Suppressor macrophage treated with lipopolysaccharide for 4 hours (primary cell): Measurements from ENCODE around the gene ADAMTS7.
"Not testable (repeated sequence)": the region's sequence is repeated elsewhere in the genome, so short reads cannot be mapped to it uniquely, and the experiment has no call there.

Source experiments
- DNase-seq: peaks from one replicate; pipeline ENCODE4 v3.0.0-alpha.2; 2020

ADAMTS7 gene

GRCh38 chr15:78777953-78778345, 33.3 kb downstream of the ADAMTS7 start:
- DNase-seq = not testable (repeated sequence)

DNA sequence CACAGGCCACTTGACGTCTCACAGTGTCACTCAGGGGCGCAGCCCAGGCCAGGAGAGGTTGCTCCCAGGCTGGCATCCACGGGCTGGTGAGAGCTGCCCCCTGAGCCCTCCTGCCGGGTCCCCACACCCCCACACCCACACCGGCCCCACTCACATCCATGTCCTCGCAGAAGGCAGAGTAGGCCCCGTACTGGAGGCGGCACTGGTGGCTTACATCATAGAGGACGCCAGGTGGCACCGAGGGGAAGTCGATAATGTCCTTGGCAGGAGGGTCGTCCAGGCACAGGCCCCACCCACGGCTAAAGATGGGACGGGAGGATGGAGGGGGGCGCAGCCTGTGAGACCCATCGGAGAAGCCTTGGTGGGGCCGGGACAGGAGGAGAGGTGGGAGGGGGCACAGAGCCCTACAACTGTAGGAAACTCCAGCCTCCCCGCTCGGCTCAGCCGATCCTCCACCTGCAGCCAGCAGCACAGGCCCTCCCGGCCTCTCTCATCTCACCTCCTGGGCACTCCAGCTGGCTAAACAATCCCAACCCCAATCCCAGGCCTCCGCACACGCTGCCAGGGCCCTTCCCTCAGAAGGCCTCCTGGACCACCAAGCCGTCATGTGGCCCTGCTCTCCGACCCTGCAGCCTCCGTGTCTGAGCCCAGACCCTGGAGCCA, 33.8 kb downstream of the ADAMTS7 start:
- DNase-seq = not testable (repeated sequence)

- not testable (repeated sequence) for DNase-seq
These were observed 35.0 kb downstream of the ADAMTS7 start for GRCh38 chr15:78776046-78776925.

GRCh38 chr15:78775472-78775871, 35.8 kb downstream of the ADAMTS7 start:
- DNase-seq = no peak

GRCh38 chr15:78774451-78774990, 36.7 kb downstream of the ADAMTS7 start:
- not testable (repeated sequence) for DNase-seq

DNA sequence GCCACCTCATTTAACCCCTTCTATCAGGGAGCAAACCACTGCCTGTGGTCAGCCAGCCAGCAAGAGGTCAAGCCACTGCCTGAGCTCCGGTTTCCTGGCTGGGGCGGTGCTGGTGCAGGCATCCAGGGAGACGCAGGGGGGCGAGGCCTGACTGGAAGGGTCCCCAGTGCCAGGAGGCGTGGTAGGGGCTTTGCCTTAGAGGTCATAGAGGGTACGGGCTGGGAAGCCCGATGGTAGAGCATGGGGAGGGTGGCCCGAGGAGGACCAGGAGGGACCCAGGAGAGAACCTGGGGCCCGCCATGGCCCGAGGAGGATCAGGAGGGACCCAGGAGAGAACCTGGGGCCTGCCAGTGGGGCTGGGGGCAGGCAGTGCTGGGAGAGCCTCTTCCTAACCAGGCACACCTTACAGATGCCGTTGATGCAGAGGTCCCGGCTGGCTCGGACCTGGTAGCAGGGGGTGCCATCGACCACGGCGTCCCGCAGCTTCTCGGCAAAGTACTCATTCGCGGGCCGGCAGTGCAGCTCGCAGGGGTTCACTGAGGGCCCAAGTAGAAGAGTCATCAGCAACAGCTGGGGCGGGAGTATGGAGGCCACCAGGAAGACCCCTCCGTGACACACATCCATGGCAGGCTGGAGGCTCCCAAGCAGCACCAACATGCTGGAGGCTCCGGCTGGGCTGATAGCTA, 37.4 kb downstream of the ADAMTS7 start:
- DNase-seq = not testable (repeated sequence)

GRCh38 chr15:78772738-78773137, 38.5 kb downstream of the ADAMTS7 start:
- DNase-seq = no peak

DNA sequence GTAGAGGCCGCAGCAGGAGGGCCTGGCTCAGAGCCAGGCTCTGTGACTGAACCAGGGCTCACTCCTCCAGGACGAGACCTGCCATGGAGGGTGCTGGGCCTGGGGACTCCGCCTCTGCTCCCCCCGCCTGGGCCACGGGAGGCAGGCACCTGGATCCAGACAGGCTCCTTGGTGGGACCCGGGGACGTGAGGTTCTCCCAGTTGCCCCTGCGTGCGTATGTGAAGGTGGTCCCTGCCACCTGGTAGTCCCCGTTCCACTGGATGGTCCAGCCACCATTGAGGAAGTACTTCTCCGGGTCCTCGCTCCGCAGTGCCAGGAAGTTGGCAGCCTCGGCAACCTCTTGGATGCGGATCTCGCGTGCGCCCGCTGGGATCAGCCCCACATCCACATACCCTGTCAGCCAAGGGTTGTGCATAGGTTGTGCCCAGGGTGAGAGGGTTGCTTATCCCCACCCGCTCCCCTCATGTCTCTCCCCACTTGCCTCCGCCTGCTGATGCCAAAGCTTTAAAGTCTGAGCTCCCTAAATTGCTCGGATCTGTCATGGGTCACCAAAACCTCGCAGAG, 39.7 kb downstream of the ADAMTS7 start:
- not testable (repeated sequence) for DNase-seq

DNA sequence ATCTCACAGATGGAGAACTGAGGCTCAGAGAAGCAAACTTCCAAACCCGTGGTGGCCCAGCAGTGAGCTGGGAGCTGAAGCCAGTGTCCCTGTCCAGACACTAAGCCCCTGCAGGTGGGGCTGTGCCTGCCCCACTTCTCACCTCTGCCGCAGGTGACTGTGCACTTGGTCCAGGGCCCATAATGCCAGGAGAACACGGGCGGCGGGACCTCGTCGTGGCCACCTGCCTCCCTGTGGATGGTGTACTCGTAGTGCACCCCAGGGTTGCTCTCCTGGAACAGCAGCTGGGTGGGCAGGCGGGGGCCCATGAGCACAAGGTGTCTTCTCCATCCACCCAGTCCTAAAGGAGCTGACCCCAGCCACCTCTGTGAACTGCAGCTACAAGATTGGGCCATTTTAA, 40.2 kb downstream of the ADAMTS7 start:
- not testable (repeated sequence) for DNase-seq

GRCh38 chr15:78769473-78770225, 41.6 kb downstream of the ADAMTS7 start:
- DNase-seq = not testable (repeated sequence)

- DNase-seq = no peak
These were observed 42.5 kb downstream of the ADAMTS7 start for GRCh38 chr15:78768531-78769408.

DNA sequence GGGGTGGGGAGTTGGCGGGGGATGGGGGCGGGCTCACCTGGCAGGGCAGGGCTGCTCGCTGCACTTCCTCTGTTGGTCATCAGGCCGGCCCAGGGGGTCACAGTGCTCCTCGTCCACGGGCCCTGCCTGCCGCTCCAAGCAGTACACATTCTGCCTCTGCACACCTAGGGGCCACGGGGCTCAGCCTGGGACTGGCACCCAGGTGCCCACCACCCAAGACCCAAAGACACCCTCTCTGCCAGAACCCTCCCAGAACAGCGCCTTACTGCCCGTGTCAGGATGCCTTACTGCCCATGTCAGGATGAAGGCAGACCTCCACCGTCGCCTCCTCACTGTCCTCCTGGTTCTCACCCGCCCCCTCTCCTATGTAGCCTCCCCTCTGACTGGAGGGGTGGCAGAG, 43.2 kb downstream of the ADAMTS7 start:
- no peak for DNase-seq

GRCh38 chr15:78767331-78767951, 43.8 kb downstream of the ADAMTS7 start:
- DNase-seq = no peak

DNA sequence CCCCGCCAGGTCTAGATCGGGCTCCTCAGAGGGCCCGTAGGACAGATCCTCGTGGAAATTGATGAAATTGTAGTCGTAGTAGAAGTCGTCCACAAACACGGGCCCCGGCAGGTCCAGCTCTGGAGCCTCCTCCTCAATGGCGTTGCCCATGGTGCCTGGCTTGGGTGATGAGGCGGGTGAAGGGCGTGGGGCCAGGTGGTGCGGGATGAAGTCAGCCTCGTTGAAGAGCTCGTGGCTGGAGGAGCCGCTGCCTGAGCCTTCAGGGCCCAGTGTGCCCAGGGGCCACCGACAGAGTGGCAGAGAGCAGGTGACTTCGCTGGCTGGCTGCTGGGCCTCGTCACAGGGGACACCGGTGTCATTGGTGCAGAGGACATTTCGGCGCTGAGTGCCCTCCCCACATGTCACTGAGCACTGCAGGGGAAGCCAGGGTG, 44.6 kb downstream of the ADAMTS7 start:
- DNase-seq = not testable (repeated sequence)

- DNase-seq = no peak
These were observed 45.2 kb downstream of the ADAMTS7 start for GRCh38 chr15:78766041-78766440.

DNA sequence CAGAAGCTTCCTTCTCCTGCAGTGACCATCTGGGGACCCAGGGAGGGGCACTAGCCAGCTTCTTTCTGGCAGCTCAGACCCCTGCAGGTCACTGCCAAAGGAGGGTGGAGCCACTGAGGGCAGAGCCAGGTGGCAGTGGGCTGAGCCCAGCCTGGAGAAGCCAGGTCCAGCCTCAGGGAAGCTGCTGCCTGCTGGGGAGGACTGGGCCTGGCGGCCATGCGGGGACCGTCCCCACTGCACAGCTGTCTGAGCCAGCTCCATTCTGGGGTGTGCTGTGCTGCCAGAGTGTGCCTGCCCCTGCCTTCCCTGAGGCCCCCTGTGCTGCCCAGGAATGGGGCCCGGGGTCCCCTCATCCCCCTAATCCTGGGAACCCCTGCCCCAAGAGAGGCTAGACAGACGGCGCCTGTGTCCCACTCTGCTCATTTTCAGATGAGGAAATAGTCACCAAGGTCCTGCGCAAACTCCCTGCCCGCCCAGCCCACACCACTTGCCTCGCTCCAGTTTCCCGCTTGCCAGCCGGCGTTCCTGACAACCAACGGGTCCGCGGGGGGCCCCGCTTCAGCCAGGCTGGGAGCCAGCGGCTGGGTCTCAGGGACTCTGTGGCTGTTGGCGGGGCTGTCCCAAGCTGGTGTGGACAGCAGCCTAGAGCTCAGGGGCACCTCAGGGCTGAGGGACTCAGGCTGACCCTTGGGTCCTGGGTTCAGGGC, 46.0 kb downstream of the ADAMTS7 start:
- not testable (repeated sequence) for DNase-seq

DNA sequence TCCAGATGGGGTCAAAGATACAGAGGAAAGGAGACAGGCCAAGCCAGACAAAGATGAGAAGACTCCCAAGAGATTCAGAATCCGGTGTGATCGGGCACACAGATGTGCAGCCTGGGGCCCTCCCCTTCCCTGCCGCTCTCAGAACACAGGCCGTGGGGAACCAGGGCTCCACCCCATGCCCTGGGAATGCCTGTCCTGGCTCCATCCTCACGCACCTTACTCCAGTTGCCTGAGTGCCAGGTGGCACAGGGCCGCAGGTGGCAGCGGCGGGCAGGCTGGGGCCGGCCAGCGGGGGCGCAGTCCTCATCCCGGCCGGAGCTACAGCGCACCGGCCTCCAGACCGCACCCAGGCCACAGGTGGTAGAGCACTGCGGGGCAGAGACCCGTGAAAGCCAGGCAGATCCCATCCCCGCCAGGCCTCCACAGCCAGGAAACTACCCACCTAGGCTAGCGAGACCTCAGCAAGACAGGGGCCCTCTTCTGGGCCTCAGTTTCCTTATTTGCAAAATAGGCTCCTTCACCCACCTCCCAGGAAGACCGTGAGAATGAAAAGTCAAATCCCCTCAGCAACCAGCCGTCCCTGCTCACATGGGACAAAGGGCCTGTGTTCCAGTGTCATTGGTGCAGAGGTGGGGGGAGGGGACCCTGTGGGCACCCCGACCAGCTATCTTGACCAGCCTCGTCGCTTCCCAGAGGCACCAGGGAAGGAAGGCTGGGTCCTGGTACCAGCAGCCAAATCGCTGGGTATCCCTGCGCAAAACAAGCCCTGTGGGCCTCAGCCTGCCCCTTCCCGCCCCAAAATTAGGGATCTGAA, 46.7 kb downstream of the ADAMTS7 start:
- DNase-seq = not testable (repeated sequence)

DNA sequence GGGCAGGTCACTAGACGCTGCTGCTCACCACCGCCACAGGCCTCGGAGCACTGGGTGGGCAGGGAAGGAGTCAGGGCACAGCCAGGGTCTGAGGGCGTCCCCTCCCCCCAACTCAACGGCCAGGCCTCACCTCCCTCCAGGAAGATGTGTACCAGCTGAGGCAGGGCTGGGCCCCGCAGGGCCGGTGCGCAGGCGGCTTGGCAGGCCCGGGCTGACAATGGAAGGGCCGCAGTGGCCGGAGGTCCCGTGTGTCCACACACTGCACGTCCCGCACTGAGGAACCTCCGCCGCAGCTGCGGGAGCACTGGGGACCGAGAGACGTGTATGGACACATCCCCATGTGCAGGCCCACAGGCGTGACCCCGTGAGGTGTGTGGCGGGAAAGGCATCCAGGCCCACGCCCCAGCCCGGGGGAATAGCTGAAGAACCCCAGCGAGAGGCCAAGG, 47.4 kb downstream of the ADAMTS7 start:
- DNase-seq = no peak
